Panc1 (cell line): ENCODE results near the gene ZZZ3. TPM values are rescaled to one million over a fixed set of nuclear protein-coding genes. Genes with fewer than 3 reads are reported as not detected.

ENCODE experiments used
- ATAC-seq: fragments of 200-7000 bp; cut with Tn5 transposase; 2 replicates; pipeline ENCODE4 v1.9.1; 2020; ENCODE audit warnings: mild to moderate bottlenecking, moderate library complexity
- BruUV-seq: library from RNA; stranded (reverse); fragments of 400-500 nt; replicated peaks from 2 replicates; lab custom pipeline; 2021; lab: Mats Ljungman, UMichigan
- CTCF ChIA-PET: fragments of 300-600 bp; sonication (Branson Sonifier 250); formaldehyde crosslinking; loops from one replicate; lab custom pipeline; 2022; ENCODE audit warnings: antibody characterized with exemption; lab: Charles Lee
- POLR2A ChIA-PET: fragments of 300-600 bp; sonication (Branson Sonifier 250); formaldehyde crosslinking; loops from one replicate; lab custom pipeline; 2022; ENCODE audit warnings: antibody characterized with exemption; lab: Charles Lee
- DNase-seq: peaks from one replicate; pipeline ENCODE4 v3.0.0-alpha.2; 2010; ENCODE audit warnings: low read depth, low spot score
- H3K27ac ChIP-seq: 2 replicates; pipeline ENCODE4 v1.5.1; 2011; ENCODE audit warnings: mild to moderate bottlenecking, low read length, inconsistent platforms
- H3K27me3 ChIP-seq: fragments of 200-500 bp; sonication (Bioruptor generic); 2 replicates; pipeline ENCODE4 v1.6.0; 2014; ENCODE audit warnings: low read length, inconsistent platforms; ENCODE audit not compliant: control insufficient read depth, insufficient read depth
- H3K36me3 ChIP-seq: fragments of 200-500 bp; sonication (Bioruptor generic); 2 replicates; pipeline ENCODE4 v1.5.1; 2014; ENCODE audit warnings: inconsistent platforms, mild to moderate bottlenecking, low read length, moderate library complexity; ENCODE audit not compliant: control insufficient read depth, insufficient read depth
- H3K4me1 ChIP-seq: 2 replicates; pipeline ENCODE4 v1.5.1; 2011; ENCODE audit warnings: inconsistent platforms, mild to moderate bottlenecking, low read length, moderate library complexity; ENCODE audit not compliant: control insufficient read depth, insufficient read depth
- H3K4me3 ChIP-seq, 2 experiments: 2 replicates each; pipeline ENCODE4 v1.5.1; 2011 to 2012; ENCODE audit warnings: low read depth in 2 of 2, low read length in 2 of 2, mild to moderate bottlenecking in 2 of 2, inconsistent platforms in 1 of 2, moderate library complexity in 1 of 2
- H3K9me3 ChIP-seq: fragments of 200-500 bp; sonication (Bioruptor generic); 2 replicates; pipeline ENCODE4 v1.5.1; 2014; ENCODE audit warnings: low read depth, mild to moderate bottlenecking, inconsistent platforms, low read length, moderate library complexity; ENCODE audit not compliant: control insufficient read depth, insufficient read depth
- POLR2AphosphoS5 ChIP-seq: IDR thresholded peaks from 2 replicates; pipeline ENCODE4 v1.6.1; 2012; ENCODE audit warnings: mild to moderate bottlenecking, low read depth, low read length, moderate library complexity
- SIN3A ChIP-seq: IDR thresholded peaks from 2 replicates; pipeline ENCODE4 v1.6.1; 2012; ENCODE audit warnings: low read depth, mild to moderate bottlenecking, low read length, moderate library complexity, borderline replicate concordance; ENCODE audit not compliant: insufficient read depth
- TCF7L2 ChIP-seq: IDR thresholded peaks from 2 replicates; pipeline ENCODE4 v1.6.1; 2011; ENCODE audit warnings: mild to moderate bottlenecking, low read depth, low read length, inconsistent platforms
- in situ Hi-C: cut with HindIII; loops from 2 replicates; pipeline ENCODE4 v1.10.0; 2016; ENCODE audit warnings: low sequenced_read_pairs, low pct_unique_long_range_greater_than_20kb
- intact Hi-C: fragments of 100-400 bp; cut with micrococcal nuclease; formaldehyde crosslinking; loops from one replicate; pipeline ENCODE4 v1.10.0; 2022; ENCODE audit not compliant: unreplicated experiment
- total RNA-seq: library from RNA; stranded (reverse); gene quantifications from one replicate; pipeline ENCODE4 v1.2.1, GENCODE V29; 2021; ENCODE audit not compliant: unreplicated experiment
- TF ChIP-seq, protein P1 (sequence below): fragments of 450-650 bp; IDR thresholded peaks from 2 replicates; pipeline ENCODE4 v1.5.1; 2017; ENCODE audit warnings: mild to moderate bottlenecking
- TF ChIP-seq, protein P2 (sequence below), 2 experiments: IDR thresholded peaks; 2 replicates each; pipeline ENCODE4 v1.6.1; 2011 to 2012; ENCODE audit warnings: low read depth in 2 of 2, control low read depth in 1 of 2, low read length in 1 of 2, mild to moderate bottlenecking in 1 of 2, moderate library complexity in 1 of 2; ENCODE audit not compliant: insufficient read depth in 1 of 2

ZZZ3 gene
- total RNA-seq, 1 experiment from 2014 or later: 52.6 TPM

DNA sequence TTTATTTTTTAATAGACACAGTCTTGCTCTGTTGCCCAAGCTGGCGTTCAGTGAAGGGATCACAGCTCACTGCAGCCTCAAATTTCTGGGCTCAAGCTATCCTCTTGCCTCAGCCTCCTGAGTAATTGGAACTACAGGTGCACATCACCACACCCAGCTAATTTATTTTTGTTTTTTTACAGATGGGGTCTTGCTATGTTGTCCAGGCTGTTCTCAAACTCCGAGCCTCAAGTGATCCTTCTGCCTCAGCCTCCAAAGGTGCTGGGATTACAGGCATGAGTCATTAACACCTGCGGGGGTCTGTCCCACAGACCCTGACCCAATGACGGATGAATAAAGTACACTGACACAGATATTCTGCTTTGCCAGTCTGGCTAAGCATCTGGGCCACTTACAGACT, 33.6 kb upstream of the ZZZ3 start:
- Histone ChIP-seq H3K36me3 (peaks cover 4% of the 10 kb centered on the region; the same call in 1 of the 2 replicates), H3K4me1 (no peaks in the 10 kb centered on the region), H3K27me3 (no peaks in the 10 kb centered on the region), H3K9me3 (no peaks in the 10 kb centered on the region), H3K4me3 (no peak overlapping the region), H3K27ac (no peak overlapping the region)
- intact Hi-C loops (no loop called here), in situ Hi-C loops (no loop called here)
- ChIA-PET POLR2A (no interaction called here), CTCF (interaction anchor here (0.6 kb wide), 1 partner anchor 550 kb away, joined by 3 read pairs; no protein-coding TSS in a partner anchor)
- no peak for TF ChIP-seq TCF7L2
- TF ChIP-seq, protein P1, sequence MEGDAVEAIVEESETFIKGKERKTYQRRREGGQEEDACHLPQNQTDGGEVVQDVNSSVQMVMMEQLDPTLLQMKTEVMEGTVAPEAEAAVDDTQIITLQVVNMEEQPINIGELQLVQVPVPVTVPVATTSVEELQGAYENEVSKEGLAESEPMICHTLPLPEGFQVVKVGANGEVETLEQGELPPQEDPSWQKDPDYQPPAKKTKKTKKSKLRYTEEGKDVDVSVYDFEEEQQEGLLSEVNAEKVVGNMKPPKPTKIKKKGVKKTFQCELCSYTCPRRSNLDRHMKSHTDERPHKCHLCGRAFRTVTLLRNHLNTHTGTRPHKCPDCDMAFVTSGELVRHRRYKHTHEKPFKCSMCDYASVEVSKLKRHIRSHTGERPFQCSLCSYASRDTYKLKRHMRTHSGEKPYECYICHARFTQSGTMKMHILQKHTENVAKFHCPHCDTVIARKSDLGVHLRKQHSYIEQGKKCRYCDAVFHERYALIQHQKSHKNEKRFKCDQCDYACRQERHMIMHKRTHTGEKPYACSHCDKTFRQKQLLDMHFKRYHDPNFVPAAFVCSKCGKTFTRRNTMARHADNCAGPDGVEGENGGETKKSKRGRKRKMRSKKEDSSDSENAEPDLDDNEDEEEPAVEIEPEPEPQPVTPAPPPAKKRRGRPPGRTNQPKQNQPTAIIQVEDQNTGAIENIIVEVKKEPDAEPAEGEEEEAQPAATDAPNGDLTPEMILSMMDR: no peak
- TF ChIP-seq, protein P2, sequence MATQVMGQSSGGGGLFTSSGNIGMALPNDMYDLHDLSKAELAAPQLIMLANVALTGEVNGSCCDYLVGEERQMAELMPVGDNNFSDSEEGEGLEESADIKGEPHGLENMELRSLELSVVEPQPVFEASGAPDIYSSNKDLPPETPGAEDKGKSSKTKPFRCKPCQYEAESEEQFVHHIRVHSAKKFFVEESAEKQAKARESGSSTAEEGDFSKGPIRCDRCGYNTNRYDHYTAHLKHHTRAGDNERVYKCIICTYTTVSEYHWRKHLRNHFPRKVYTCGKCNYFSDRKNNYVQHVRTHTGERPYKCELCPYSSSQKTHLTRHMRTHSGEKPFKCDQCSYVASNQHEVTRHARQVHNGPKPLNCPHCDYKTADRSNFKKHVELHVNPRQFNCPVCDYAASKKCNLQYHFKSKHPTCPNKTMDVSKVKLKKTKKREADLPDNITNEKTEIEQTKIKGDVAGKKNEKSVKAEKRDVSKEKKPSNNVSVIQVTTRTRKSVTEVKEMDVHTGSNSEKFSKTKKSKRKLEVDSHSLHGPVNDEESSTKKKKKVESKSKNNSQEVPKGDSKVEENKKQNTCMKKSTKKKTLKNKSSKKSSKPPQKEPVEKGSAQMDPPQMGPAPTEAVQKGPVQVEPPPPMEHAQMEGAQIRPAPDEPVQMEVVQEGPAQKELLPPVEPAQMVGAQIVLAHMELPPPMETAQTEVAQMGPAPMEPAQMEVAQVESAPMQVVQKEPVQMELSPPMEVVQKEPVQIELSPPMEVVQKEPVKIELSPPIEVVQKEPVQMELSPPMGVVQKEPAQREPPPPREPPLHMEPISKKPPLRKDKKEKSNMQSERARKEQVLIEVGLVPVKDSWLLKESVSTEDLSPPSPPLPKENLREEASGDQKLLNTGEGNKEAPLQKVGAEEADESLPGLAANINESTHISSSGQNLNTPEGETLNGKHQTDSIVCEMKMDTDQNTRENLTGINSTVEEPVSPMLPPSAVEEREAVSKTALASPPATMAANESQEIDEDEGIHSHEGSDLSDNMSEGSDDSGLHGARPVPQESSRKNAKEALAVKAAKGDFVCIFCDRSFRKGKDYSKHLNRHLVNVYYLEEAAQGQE (IDR thresholded peaks at IDR 0.05; ENCODE audit: insufficient read depth in 1 of 2, low read depth in 2 of 2, low read length in 1 of 2): no peak
- no peak for TF ChIP-seq POLR2AphosphoS5
- no peak for TF ChIP-seq SIN3A
- DNase-seq (no peak), ATAC-seq (no peak)
- BruUV-seq: no TSS peak

DNA sequence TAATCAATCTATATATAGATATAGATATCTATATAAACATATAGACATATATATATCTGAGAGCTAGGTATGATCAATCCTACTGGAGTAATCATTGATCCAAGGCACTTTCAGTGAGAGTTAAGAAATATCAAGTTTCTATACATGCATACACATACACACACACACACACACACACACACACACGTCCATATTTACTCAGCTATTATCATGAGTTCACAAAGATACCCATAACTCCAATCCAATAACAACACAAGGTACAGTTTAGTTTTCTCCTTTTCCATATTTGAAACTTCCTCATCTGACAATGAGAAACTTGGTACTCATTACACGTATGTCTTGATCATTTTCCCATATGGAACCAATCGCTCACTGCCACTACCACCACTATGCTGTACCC, 27.3 kb upstream of the ZZZ3 start:
- TF ChIP-seq, protein P1: no peak
- TF ChIP-seq SIN3A (no peak), POLR2AphosphoS5 (no peak)
- intact Hi-C loops: no loop called here
- Histone ChIP-seq H3K27ac (no peak overlapping the region), H3K36me3 (peaks cover 8% of the 10 kb centered on the region; the same call in 1 of the 2 replicates), H3K4me1 (no peaks in the 10 kb centered on the region), H3K9me3 (no peaks in the 10 kb centered on the region), H3K4me3 (no peak overlapping the region), H3K27me3 (no peaks in the 10 kb centered on the region)
- BruUV-seq: no TSS peak
- POLR2A ChIA-PET: no interaction called here
- ATAC-seq: no peak
- CTCF ChIA-PET: no interaction called here
- in situ Hi-C loops: no loop called here
- DNase-seq: no peak
